ENCODE data around the gene DLX3.

The DLX3 gene

DNA sequence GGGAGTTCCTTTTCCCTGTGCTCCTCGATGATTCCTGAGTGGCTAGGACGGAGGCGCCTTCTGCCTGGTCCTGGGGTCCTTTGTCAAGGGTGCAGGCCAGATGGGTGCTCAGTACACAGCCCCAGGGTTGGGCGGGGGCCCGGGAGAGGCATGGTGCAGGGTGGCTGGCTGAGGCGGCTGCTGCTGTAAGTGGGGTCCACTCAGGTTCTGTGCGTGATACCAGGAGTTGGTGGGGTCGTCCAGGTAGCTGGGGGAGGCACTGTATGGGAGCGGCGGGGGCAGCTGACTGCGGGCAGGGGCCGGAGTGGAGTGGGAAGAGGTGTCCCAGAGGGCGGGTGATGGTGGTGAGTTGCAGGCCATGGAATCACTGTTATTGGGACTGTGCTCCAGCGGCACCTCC, 3.6 kb downstream of the DLX3 start:
- DNase-seq, result no peak

DNA sequence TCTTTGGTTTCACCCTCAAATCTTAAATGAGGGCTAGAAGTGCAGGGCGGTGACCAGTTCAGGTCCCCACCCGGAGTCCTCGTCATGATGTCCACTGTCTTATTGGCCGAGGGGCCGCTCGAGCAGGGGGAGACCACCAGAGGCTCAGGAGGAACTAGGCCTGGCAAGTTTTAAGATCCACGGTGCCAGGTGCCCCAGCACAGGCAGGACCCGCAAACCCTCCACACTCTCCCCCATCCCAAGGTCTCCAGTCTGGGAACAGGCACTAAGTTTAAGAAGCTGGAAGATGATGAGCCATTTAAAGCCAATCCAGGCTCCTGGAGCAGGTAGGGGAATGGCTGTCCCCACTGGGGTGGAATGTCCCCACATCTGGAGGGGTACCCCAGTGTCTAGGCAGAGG, 4.1 kb downstream of the DLX3 start:
- no peak for DNase-seq

DNA sequence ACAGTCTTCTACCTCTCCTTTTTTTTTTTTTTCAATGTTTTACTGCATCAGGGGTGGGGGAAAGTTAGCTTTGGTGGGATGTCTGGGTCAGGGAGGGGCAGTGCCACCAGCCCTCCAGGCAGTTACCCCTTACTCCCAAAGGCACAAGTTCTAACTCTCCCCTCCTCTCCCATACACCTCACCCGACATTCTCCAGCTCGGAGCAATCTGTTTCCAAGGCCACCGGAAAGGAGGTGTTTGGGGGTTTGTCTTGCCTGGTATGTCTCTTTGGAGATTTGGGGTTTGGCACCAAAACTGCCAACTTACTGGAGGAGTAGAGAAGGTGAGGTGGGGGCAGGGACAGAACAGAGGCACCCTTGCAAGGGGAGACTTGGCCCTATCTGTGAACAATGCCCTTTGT, 4.7 kb downstream of the DLX3 start:
- no peak for DNase-seq

DNA sequence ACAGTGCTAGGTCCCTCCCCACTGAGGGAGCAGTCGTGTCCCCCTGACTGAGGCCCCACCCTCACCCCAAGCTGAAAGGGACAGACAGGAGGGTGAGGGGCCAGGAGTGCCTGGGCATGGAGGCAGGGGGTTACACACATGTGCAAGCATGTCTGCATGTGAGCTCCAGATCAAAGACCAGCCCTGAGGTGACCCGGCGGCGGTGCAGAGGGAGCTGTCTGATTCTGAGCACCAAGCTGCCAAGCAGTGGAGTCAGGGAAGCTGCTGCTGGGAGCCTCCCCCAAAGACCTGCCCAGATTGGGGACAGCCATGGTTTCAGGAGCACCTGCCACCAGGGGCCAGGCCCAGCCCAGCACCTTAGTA, 5.5 kb downstream of the DLX3 start:
- no peak for DNase-seq

DNA sequence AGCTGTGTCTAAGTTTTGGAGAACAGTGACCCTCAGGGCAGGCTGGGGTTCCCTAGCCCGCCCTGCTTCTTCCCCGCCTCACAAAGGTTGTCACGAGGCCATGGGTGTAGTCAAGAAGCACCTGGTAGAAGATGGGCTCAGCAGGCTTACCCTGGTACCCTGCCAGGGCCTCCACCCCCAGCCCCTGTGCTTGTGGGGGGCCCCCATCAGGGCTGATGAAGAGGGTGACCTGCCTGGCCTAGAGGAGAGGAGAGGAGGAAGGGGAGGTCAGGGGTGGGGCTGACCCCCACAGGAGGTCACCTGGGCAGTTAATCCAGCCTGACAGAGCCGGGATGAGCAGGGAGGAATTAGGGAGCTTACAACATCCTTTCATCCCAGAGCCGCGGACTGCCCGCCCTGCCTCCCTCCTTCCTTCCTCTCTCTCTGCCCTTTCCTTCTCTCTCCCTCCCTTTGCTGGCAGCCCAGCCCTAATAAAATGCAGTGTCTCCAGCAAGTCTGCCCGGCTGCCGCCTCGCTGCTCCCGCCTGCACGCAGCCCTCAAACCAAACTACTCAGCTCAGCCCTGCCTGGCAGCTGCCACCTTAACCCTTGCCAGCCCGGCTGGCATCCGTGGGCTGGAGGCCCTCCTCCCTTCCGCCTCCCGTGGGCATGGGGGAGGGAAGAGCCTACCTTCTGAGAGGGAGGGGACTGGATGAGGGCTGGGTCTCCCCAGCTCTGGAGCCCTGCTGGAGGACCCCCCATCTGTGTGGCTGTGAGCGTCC, 7.2 kb downstream of the DLX3 start:
- DNase-seq, result no peak

DNA sequence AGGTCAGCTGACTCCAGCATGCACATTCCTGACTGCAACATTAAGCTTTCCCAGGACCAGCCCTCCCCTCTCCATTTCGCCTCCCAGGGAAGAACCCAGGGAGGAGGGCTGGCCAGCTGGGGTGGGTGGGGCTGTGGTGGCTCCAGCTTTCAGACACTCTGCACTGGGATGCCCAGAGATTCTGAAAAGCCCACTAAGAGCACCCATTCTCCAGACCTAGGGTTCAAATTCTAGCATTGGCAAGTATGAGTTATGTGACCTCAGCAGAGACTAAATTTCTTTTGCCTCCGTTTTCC, 7.8 kb downstream of the DLX3 start:
- no peak for DNase-seq

DNA sequence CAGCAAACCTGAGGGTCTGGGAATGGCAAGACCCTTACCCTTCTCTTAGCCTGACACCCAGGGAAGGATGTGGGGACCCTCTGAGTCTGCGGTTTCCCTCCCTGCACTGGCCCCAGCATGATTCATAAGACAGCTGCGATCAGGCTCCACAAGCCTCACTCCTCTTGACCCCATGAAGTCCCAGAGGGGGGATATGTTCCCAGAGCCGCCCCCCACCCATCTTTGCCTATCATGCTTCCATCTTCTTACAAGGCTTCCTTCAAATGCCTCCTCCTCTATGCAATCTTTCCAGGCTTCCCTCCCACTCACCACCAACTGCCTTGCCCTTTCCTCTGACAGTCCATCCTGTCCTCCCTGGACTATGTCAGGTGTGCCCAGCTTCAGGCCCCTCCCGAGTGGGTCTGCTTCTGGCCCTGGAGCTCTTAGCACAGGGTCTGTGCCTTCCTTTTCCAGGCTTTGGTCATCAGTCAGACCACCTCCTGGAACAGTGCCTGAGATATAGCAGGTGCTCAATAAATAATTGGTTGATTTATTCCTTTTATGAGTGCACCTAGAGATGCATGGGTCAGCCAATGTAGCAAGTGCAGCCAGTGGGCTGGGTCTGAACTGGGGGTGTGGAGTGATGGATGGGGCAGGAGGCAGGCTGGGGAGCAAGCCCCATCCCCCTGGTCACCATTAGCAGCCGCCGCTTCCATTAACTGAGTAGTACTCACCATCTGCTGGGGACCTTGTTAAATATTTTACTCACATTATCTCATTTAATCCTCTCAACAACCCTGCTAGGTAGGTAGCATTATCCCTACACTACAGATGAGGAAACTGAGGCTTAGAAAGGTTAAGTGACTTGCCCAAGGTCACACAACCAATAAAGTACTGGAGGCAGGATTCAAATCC, 8.4 kb downstream of the DLX3 start:
- DNase-seq, result no peak

DNA sequence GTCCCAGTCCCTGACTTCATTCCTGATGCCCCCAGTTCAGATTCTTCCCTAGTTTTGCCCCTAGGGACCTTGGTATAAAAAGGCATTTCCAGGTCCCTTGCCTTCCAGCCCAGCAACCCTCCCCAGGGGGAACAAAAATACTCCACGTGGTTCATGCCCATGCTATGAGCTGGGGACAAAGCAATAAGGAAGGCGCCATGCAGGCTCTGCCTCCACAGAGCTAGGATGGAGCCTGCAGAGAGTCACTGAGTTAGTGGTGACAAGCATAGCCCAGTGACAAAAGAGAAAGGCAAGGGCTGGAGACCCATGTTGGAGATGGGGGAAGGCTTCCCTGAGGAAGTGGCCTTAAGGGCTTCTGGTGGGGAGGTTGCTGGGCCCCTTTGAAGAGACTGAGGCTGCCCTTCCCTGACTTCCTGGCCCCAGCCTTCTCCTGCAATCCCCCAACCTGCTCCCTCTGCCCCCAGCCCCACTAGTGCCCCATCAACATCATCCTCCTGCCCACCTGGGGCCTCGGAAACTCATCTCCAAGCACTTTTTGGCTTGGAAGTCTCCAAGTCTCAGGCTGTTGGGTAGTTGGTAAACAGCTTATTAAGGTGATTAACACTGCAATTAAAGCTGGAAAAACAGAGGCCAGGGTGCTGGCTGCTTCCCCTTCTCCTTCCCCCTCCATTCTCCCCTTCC, 9.6 kb downstream of the DLX3 start:
- no peak for DNase-seq

DNA sequence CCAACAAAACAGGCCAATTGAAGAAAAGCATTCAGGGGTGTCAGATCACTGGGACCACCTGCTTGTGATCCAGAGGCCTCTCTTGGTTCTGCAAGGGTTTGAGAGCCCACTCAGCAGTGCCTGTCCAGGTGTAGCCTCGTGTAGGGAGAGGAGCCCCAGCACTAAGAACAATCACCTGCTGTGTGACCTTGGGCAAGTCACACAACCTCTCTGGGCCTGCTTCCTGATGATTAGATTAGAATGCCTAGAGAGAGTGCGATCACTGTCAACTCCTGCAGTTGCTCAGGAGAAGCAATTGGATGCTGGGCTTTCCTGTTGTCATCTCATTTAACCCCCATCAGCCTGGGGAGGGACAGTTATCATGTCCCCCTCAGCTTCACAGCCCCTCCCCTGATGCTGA, 10.2 kb downstream of the DLX3 start:
- no peak for DNase-seq

DNA sequence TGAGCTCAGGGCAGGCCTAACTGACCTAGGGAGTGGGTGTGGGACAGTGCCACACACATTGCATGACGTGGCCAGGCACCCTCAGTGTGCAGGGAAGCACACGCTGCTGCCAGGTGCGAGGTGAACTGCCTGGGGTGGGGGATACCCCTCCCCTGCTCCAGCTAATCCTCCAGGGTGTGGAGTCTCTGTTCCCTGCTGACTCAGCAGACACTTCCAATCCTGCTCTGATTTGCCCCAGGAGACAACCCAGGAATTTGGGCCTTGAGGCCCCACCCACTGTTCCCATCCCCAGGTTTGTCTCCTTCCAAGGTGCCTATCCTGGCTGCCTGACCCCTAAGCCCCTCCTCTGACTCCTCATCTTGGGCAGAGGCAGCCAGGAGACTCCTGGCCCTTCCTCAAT, 10.7 kb downstream of the DLX3 start:
- DNase-seq, result no peak

DNA sequence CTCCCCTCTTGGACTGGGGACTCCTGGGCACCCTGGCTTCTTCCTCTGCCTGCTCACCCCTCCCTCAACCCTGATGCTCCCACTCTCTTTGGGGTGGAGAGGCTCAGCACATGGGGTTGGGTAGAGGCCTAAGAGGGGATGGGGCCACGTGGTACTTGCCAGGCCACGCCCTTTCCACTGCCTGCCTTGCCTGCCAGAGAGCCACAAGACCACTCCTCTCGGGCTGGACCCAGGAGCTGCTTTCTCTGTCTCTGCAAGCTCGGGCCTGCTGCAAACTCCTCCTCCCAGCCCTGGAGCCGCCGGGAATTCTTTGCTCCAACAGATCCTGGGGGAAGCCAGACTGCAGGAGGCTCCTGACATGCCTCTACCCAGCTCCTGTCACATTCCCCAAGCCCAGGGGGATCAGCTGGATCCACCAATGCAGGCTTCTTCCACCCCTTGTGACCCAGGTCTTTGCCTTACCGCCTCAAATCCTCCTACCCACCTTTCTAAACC, 14.3 kb downstream of the DLX3 start:
- DNase-seq, result no peak

DNA sequence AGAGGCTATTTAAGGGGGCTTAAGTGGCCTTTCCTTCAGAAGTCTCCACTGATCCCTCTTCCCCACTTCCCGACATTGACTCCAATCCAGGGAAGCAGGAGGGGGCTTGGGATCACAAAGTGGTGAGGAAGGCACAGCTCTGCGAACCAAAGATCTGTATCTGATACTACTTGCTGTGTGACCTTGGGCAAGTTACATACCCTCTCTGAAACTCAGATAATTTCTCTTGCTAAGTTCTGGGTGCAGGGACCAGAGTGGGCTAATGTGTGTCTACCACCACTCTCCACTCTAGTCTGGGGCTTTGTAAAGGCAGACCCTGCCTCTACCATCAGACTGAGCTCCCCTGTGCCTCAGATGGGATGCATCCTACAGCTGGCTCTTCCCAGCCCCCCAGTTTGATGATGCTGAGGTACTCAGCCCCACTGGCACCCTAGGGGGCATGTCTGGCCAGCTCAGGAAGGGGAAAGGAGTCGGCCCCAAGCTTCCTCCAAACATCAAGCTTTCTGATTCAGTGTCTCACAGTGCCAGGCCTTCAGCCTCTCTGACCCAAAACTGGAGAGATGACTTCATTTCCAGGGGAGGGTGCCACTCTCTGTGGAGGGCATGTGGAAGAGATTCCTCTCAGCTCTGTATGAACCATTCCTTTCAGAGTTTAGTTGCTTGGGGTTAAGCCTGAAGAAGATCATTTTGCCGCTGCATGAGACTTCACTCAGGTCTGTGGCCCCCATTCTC, 15.1 kb downstream of the DLX3 start:
- no peak for DNase-seq

DNA sequence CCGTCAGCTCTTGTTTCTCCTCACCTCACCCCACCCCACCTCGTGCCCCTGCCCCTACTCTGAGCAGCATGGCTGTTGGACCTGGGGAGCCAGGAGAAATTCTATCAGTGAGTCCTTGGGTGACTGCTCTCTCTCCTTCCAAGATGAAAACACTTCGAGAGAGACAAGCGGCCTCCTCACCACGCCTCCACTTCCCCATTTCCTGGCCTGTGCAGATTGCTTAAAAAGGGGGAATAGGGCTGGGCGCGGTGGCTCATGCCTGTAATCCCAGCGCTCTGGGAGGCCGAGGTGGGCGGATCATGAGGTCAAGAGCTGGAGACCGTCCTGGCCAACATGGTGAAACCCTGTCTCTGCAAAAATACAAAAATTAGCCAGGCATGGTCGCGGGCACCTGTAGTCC, 16.5 kb downstream of the DLX3 start:
- DNase-seq, result no peak

DNA sequence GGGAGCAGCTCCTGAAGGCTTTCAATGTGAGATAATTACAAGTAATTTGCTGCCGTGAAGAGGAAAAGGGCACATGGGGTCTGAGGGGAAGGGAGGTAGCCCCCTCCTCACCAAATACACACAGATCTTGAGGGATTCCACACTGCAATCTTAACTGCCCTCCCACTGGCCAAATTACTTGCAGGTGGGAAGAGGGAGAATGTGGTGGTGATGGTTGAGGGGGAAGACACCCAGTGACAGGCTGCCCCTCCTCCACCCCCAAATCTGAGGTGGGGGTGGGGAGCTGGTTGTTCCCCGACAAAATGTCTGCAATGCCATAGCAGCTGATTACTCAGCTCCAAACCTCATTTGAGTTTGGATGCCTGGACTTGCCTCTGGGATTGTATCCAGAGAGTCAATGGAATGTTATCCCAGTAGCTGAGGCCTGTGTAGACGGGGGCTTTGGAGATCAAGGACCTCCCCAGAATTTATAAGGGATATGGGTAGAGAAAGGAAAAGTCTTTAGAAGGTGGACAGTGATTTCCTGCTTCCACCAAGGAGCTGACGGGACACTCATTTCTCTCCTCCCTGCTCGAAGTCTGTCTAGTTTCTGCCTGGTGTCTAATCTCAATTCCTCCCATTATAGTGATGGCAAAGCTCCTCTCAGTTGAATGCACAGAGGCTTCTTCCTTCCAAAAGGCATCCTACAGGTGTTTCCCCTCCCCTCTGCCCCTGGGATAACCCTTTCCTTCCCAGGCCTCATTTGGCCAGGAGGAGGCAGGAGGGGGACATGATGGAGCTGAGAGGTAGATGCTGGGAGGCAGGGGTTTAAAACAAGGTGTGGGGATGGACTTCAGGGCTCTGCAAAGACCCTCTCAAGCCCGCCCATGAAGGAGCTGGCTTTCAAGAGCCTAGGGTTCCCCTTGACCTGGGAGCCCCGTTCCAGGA, 17.3 kb downstream of the DLX3 start:
- DNase-seq, result no peak

DNA sequence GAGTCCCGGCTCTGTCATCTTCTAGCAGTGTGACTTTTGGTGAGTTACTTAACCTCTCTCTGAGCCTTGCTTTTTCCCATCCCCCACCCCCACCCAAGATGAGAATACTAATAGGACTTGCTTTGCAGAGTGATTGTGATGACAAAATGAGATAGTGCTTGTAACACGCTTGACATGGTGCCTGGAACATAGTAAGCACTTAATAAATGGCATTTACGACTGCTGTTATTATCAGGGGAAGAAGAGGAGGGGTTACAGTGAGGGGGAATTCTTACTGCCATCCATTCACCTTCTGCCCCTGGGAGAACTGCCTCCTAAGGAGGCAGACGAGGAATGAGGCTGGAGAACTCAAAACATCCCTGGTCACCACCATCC, 18.2 kb downstream of the DLX3 start:
- DNase-seq, result no peak

DNA sequence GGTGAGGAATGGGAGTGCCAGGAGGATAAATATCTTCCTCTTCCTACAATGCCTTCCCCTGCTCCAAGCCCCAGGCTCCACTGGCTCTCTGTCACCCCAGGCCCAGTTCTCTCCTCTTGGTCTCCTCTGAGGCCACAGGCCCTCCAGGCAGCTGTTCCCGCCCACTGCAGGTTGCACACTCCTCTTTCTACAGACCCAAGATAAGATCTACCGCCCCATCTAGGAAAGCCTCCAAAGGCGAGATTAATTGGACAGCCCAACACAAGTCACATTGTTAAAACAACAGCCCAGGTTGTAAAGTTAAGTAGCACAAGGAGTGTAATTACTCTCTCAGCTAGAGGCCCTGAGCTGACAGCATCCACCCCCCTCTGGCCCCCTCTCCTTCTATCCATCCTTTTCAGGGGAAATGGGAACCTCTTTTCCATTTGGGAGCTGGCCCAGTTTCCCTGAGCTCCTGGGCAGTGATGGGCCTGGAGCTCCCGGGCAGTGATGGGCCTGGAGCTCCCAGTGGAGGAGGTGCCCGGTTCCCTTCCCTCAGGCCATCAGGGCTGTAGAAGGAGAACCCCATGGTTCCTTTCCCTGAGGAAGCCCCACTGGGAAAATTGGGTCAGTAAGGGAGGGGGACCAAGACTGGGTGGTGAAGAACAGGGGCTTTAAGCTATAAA, 18.7 kb downstream of the DLX3 start:
- no peak for DNase-seq

DNA sequence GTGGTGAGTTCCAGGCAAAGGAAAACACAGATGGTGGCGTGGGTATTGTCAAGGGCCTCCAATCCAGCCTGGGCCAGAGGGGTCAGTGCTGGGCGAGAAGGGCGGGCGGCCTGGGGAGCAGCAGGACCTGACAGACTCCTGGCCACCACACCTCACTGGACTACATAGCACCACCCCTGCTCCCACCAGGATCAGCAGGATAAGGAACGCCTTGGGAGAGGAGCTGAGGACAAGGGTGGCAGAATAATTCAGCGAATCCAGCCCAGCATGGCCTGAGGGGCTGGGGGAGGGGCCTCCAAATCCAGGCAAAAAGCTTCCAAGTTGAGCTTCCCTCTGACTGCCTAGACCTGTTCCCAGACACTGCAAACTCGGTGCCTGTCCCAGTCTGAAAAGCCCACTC, 19.5 kb downstream of the DLX3 start:
- no peak for DNase-seq

DNA sequence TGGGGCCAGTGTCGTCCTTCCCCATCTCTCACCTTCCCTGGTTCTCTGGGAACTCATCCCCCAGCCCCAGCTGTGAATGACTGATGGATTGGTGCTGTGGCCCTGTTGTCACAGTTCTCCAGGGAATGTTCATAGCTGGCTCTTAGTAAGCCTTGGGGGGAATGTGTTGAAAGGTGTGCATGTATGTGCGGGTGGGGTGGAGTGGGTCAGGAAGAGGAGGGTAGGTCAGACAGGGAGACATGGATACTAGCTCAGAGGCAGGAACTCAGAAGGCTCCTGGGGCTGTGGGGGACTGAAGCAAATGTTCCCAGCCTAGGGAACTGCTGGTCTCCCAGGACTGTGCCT, 21.8 kb downstream of the DLX3 start:
- no peak for DNase-seq

DNA sequence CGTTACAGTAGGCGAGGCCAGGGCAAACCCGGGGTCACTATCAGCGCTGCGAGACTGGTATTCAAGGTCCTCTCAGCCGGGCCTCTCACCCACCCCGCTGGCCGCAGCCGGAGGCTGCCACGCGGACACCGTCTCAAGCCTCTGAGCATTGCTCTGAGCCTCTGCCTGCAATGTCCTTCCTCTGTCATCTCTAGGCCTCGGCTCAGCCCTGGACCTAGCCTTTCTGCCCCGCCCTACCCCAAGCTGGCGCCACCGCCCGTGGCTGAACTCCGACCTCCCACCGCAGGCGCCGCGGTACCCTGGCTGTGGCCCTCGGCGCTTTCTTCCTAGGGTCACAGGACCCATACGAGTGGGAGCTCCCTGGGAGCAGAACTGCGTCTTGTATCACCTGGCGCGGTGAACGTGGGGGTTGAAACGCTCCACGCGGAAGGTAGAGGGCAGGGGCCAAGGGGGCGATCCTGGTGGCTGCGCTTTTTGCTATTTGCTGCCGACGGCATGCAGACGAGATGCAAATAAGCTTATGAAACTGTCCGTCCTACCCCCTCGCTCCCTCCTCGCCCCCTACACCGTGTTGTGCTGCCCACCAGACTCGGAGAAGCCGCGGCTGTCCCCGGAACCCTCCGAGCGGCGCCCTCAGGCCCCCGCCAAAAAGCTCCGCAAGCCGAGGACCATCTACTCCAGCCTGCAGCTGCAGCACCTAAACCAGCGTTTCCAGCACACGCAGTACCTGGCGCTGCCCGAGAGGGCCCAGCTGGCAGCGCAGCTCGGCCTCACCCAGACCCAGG, 22.3 kb downstream of the DLX3 start:
- no peak for DNase-seq

DNA sequence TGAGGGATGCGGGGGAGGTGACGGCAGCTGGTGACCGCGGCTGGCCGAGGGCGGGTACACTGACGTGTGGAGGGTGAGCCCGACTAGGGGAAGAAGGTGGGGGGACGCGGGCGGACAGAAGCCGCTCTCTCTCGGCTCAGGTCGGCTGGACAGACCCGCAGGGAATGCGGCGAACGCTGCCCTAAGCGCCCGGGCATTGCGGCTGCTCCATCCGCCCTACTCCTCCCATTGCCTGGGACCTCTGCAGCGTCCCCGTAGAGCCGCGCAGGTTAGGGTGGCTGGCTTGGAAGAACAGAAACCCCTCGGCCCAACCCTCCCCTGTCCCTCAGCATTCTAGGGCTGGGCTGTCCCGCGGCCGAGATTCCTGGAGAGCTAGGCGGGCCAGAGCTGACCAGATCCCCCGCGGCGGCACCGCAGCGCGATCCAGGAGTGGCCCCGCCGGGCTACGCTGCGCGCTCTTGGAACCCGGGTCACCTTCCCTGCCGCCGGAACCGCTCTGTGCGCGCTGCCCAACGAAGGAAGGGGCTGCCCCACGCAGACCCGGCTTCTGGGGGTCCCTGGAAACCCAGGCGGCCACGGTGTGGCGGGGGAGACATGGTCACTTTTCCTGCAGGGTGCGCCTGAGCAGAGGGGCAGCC, 23.1 kb downstream of the DLX3 start:
- no peak for DNase-seq

Measured in midbrain (tissue), 1 donor.